Right renal cortex interstitium (tissue), 3 donors: ENCODE measurements around the gene C22orf42. TPM values are rescaled to one million over a fixed set of nuclear protein-coding genes. Genes with fewer than 3 reads are reported as not detected.
"Not testable (repeated sequence)": the region's sequence is repeated elsewhere in the genome, so short reads cannot be mapped to it uniquely, and the experiment has no call there.

Experiments used
- DNase-seq, 3 donors: peaks; one replicate each; pipeline ENCODE4 v3.0.0-alpha.2; 2013; ENCODE audit warnings: low read depth in 3 of 3, low spot score in 2 of 3
- polyA plus RNA-seq, 3 donors: library from polyadenylated mRNA; unstranded; fragments of 120-200 nt; gene quantifications; one replicate each; pipeline ENCODE4 v1.2.1, GENCODE V29; 2013; ENCODE audit not compliant: insufficient read length in 3 of 3

Gene C22orf42
- polyA plus RNA-seq, 3 donors: not detected

- not testable (repeated sequence) for DNase-seq
These were observed 31.9 kb upstream of the C22orf42 start for GRCh38 chr22:32191021-32191420.

DNA sequence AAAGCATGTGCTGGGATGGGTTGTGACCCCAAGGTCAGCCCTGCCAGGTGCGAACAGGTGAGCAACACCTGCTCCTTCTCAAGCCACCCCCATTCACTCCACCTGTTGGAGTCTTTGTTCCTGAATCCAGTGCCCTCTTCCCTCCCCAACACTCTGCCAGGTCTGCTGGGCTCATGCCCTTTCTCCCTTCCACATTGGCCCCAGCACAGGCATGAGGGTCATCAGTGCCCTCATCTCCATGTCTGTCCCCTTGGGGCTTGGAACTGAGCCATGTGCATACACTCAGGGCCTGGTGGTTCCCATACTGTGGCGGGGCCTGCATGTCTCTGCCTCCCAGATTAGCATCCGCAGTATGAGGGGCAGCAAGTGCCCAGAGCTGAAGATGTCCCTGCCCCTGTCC is 26.7 kb upstream of the C22orf42 start:
- DNase-seq: no peak

DNA sequence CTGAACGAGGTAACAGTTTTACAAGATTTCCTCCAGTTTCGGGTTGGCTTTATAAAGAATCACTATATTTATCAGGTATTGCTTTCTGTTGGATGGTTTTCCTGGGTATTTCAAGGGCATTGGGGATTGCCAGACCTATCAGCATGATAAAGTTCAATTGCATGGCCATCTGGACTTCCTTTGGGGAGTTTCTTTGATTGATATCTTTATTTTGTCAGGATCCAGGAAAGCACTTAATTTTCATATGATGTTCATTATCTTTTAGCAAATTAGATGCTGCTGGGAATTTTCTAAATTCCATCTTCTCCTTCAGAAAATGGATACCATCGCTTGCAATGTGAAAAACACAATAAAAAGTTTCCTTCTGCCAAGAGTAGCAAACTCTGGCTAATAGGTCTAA is 24.5 kb upstream of the C22orf42 start:
- DNase-seq: no peak

DNA sequence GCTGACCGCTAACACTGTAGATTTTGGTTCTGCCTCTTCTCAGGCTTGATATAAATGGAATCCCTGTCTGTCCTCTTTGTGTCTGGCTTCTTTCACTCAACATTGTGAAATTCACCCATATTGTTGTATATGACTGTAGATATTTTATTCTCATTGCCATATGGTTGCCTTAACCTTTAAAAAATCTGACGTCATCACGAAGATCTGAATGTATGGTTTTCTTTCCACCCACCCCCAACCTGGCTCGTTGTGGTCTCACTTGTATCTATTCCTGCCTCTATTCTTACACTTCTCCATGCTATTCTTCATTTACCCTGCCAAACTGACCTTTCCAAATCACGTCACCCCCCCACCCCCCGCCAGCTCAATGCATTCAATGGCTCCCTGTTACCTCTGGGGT is 21.9 kb upstream of the C22orf42 start:
- no peak for DNase-seq

DNA sequence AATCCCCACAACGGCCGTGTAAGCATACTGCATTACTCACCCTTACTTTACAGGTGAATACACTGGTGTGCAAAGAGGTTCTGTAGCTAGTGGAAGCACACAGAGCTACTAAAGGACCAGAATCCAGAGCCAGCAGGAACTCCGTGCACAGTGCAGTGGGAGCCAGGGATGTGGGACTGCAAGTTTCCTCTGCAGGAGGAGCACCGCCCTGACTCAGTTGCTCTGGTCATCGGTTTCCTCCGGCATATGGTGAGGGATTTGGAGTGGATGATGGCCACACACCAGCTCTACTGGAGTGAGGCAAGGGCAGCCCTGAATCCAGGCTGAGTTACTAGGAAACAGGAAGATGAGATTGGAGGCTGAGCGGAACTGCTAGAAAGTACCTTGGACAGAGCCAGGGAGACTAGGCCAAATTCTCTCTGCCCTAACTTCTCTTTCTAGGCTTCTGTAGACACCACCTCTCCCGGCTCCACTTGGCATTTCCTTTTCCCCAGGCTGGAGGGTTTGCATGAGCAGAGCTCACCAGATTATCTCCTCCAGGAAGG is 18.2 kb upstream of the C22orf42 start:
- DNase-seq: no peak

GRCh38 chr22:32175683-32176644 is 16.9 kb upstream of the C22orf42 start:
- no peak for DNase-seq

GRCh38 chr22:32175115-32175514 is 16.0 kb upstream of the C22orf42 start:
- DNase-seq: no peak

GRCh38 chr22:32165681-32166080 is 6.6 kb upstream of the C22orf42 start:
- no peak for DNase-seq

DNA sequence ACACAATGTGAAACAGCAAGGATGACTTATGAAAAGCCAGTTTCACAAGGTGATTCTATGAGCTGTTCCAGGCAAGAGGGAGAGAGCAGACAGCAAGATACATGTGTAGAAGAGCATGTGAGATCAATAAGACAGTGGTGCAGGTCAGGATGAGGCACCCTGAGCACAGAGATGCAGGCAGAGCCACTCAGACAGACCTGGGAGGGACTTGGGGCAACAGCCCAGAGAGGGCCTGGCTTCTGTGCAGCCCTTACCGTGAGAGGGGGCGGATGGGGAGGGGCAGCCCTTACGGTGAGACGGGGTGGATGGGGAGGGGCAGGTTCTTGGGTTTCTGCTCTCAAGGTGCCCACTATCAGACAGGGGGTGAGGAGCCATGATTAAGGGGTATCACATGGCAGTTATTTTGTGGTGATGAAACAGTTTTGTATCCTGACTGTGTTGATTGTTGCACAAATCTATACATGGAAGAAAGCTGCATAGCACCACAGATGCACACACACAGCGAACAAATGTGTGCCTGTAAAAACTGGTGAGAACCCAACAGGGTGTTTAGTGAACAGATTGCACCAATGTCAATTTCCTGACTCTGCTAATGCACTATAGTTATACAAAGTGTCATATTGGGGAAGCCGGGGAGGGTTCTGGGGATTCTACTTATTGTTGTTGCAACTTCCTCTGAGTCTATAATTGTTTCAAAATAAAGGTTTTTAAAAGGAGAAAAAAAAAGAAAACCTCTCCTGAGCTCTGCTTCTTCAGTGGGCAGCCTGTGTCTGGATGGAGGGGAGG is 5.2 kb upstream of the C22orf42 start:
- DNase-seq: no peak

- DNase-seq: not testable (repeated sequence)
These were observed 1.3 kb upstream of the C22orf42 start for GRCh38 chr22:32160411-32160810.

DNA sequence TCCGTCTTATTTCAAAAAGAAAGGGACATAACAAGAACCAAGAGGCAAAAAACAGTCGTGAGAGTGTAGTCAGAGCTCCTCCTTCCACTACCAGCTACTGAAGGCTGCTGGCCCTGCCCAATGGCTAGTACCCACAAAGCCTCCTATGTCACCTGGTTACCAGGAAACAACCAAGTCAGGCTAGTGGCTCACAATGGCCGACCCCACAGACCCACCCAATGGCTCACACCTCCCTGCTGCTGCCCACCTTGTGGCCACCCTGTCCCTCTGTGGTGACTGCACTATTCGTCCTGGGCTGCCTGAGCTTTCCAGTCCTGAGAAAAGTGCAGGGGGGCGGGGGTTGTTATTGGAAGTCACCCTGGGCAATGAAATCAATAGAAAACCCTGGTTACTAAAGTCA is 1.5 kb downstream of the C22orf42 start:
- not testable (repeated sequence) for DNase-seq

DNA sequence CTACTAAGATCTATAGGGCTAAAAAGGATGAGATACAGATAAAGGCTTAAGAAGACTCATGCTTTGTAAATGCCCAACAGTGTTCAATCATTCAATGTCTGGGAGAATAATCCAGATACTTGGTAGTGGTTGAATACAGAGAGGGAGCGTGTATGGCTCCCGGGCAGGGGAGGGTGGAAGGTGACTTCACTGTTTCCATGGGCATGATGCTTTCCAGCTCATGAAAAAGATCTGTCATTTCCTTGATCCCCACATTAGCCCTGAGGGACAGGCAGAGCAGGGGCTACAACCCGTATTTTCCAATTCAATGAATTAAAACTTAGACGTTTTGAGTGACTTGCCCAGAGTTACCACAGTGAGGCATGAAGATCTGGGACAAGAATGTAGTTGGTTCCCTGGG is 4.4 kb downstream of the C22orf42 start:
- DNase-seq: not testable (repeated sequence)

- not testable (repeated sequence) for DNase-seq
These were observed 7.5 kb downstream of the C22orf42 start for GRCh38 chr22:32151641-32152040.

GRCh38 chr22:32150647-32151046 is 8.5 kb downstream of the C22orf42 start:
- not testable (repeated sequence) for DNase-seq

DNA sequence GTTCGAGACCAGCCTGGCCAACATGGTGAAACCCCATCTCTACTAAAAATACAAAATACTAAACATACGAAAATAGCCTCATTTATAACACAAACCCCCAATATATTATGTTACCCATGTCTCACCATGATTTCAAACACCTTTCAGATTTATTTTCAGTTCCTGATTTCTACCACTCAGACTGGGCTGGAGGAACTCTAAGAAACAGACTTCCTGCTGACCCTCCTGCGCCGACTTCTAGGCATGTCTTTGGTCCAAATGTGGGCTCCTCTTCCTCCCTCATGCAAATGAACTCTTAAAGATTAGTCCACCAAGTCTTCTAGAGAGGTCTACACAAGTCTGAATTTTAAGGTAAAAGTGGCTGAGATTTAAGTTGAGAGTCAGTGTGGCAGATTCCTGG is 10.7 kb downstream of the C22orf42 start:
- not testable (repeated sequence) for DNase-seq

GRCh38 chr22:32147128-32147527 is 12.0 kb downstream of the C22orf42 start:
- not testable (repeated sequence) for DNase-seq

- DNase-seq: no peak
These were observed 14.4 kb downstream of the C22orf42 start for GRCh38 chr22:32144496-32145274.

- no peak for DNase-seq
These were observed 16.5 kb downstream of the C22orf42 start for GRCh38 chr22:32142600-32142999.

GRCh38 chr22:32140688-32141087 is 18.4 kb downstream of the C22orf42 start:
- DNase-seq: not testable (repeated sequence)

GRCh38 chr22:32138576-32138975 is 20.5 kb downstream of the C22orf42 start:
- DNase-seq: not testable (repeated sequence)
